HepG2 (cell line): ENCODE measurements around the gene RTN4.

ENCODE experiments used
- ATF1 ChIP-seq: IDR thresholded peaks from 2 replicates; pipeline ENCODE4 v1.6.1; 2016; ENCODE audit warnings: mild to moderate bottlenecking, control low read depth
- CTCF ChIP-seq: sonication (generic); formaldehyde crosslinking; IDR thresholded peaks from 2 replicates; pipeline ENCODE4 v1.5.0; 2020; ENCODE audit warnings: mild to moderate bottlenecking, missing genetic modification reagents, moderate library complexity
- KLF6 ChIP-seq: IDR thresholded peaks from 2 replicates; pipeline ENCODE4 v1.8.0; 2016; ENCODE audit warnings: missing biosample characterization, missing genetic modification reagents
- NFE2 ChIP-seq: sonication (generic); formaldehyde crosslinking; IDR thresholded peaks from 2 replicates; pipeline ENCODE4 v1.4.0; 2020; ENCODE audit warnings: missing genetic modification reagents
- RAD21 ChIP-seq: fragments of 450-650 bp; formaldehyde crosslinking; IDR thresholded peaks from 2 replicates; pipeline ENCODE4 v1.5.0; 2020; ENCODE audit warnings: mild to moderate bottlenecking
- YY1 ChIP-seq: IDR thresholded peaks from 2 replicates; pipeline ENCODE4 v1.6.1; 2011; ENCODE audit warnings: low read length, low read depth, moderate library complexity, mild to moderate bottlenecking; ENCODE audit not compliant: insufficient read depth, insufficient replicate concordance
- ZBTB10 ChIP-seq: sonication (generic); formaldehyde crosslinking; IDR thresholded peaks from 2 replicates; pipeline ENCODE4 v1.4.0; 2020; ENCODE audit warnings: missing genetic modification reagents, borderline replicate concordance
- ZMAT5 ChIP-seq: sonication (generic); formaldehyde crosslinking; IDR thresholded peaks from 2 replicates; pipeline ENCODE4 v1.5.0; 2020; ENCODE audit warnings: mild to moderate bottlenecking, low read depth, missing genetic modification reagents, borderline replicate concordance
- ZNF274 ChIP-seq: sonication (generic); formaldehyde crosslinking; IDR thresholded peaks from 2 replicates; pipeline ENCODE4 v1.5.1; 2020; ENCODE audit warnings: mild to moderate bottlenecking, missing genetic modification reagents
- ZNF335 ChIP-seq: sonication (generic); formaldehyde crosslinking; IDR thresholded peaks from 2 replicates; pipeline ENCODE4 v1.4.0; 2020; ENCODE audit warnings: missing genetic modification reagents
- ZNF580 ChIP-seq: IDR thresholded peaks from 2 replicates; pipeline ENCODE4 v1.6.1; 2016; ENCODE audit warnings: low read depth, borderline replicate concordance
- ZNF761 ChIP-seq: sonication (generic); formaldehyde crosslinking; conservative IDR thresholded peaks from 2 replicates; pipeline ENCODE4 v1.4.0; 2020; ENCODE audit warnings: mild to moderate bottlenecking, missing genetic modification reagents
- ZNF776 ChIP-seq: sonication (generic); formaldehyde crosslinking; IDR thresholded peaks from 2 replicates; pipeline ENCODE4 v1.4.0; 2020; ENCODE audit warnings: mild to moderate bottlenecking, missing genetic modification reagents

GRCh38 chr2:55045780-55046179 lies 4.5 kb downstream of the RTN4 start:
- TF ChIP-seq CTCF (CRISPR knock-in tag) (no peak), ZNF335 (no peak), ATF1 (CRISPR knock-in tag) (no peak), ZBTB10 (no peak), NFE2 (CRISPR knock-in tag) (no peak), YY1 (no peak), ZNF761 (CRISPR knock-in tag) (no peak), KLF6 (no peak), ZNF776 (no peak), ZNF580 (CRISPR knock-in tag) (no peak), ZNF274 (no peak), RAD21 (CRISPR knock-in tag) (no peak), ZMAT5 (CRISPR knock-in tag) (no peak)
